Stimulated activated naive CD4-positive, alpha-beta T cell (primary cell): ENCODE results near the gene OAS1.

Source experiments
- DNase-seq, 6 experiments: peaks; one replicate each; lab custom pipeline; 2025; lab: John Stamatoyannopoulos, UW

The OAS1 gene

DNA sequence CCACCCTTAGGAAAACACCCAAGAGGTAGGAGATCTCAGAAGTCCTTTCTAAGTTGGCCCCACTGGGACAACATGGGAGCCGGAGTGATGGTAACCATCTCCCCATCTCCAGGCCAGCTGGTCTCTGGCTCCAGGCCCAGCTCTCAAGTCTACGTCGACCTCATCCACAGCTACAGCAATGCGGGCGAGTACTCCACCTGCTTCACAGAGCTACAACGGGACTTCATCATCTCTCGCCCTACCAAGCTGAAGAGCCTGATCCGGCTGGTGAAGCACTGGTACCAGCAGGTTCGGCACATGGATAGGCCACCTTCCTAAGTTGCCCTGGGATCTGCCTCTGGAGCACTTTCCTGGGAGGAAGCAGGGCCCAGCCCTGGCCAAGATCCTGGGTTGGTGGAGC lies 60.5 kb downstream of the OAS1 start:
- no peak for DNase-seq

DNA sequence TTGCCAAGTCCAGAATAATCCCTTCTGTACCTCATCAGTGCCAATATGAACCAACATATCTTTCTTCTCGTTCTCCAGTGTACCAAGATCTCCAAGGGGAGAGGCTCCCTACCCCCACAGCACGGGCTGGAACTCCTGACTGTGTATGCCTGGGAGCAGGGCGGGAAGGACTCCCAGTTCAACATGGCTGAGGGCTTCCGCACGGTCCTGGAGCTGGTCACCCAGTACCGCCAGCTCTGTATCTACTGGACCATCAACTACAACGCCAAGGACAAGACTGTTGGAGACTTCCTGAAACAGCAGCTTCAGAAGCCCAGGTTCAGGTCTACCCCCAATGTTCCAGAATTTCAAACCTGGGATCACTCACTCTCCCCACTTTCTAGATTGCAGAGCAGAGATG lies 61.1 kb downstream of the OAS1 start:
- DNase-seq, result no peak
